Caki2 (cell line): Measurements from ENCODE around the gene GLIS1. TPM values are rescaled to one million over a fixed set of nuclear protein-coding genes. Genes with fewer than 3 reads are reported as not detected.

ENCODE experiments used
- DNase-seq: peaks from one replicate; pipeline ENCODE4 v3.0.0-alpha.2; 2015; ENCODE audit warnings: low read depth
- in situ Hi-C: cut with HindIII; loops from 2 replicates; pipeline ENCODE4 v1.10.0; 2016; ENCODE audit warnings: low sequenced_read_pairs, low pct_unique_long_range_greater_than_20kb, mixed read lengths
- total RNA-seq: library from RNA; depleted of rRNA; stranded (reverse); fragments of >200 nt; shearing (Covaris generic); gene quantifications from 2 replicates; pipeline ENCODE4 v1.2.3, GENCODE V29; 2014; ENCODE audit warnings: low replicate concordance

GLIS1 gene
- total RNA-seq, 1 experiment from 2014 or later, result 0.03 TPM

DNA sequence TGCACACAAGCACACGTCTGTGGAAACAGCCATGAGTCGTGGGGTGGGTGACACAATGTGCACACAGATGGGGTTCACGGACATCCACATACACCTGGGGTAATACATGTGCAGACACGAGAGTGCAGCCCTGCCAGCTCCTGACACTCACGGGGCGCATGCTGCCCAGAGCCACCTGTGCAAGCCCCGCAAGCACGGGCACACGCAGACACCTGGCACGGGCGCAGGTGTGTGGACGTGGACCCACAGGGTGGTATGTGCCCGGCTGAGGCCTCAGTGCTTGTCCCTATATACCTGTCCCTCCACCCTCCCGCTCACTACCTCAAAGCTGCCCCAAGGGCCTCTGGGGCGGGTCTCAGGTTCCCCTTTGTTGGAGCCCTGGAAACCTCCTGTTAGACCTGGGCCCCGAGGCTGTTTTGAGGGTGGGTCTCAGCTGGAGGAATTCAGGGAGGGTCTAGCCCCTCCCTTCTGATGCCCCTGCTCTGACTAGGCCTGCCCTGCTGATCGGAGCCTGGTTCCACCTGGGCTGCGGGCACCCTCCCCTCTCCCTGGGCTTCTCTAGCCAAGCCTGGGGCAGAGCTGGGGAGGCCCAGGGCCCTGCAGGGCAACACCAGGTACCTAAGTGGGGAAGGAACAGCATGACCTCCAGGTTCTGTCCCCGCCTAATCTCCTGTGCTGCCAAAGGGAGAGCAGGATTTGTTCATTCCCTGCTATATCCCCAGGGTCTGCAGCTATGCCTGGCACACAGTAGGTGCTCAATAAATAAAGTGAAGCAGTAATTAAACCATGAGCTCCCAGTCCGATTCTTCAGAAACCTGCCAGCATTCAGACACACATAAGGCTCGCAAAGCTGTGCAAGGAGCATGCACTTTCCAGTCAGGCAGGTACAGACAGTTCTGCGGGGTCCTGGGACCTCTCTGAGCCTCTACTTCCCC lies 230.6 kb downstream of the GLIS1 start:
- no peak for DNase-seq
- in situ Hi-C loops, result no loop called here

DNA sequence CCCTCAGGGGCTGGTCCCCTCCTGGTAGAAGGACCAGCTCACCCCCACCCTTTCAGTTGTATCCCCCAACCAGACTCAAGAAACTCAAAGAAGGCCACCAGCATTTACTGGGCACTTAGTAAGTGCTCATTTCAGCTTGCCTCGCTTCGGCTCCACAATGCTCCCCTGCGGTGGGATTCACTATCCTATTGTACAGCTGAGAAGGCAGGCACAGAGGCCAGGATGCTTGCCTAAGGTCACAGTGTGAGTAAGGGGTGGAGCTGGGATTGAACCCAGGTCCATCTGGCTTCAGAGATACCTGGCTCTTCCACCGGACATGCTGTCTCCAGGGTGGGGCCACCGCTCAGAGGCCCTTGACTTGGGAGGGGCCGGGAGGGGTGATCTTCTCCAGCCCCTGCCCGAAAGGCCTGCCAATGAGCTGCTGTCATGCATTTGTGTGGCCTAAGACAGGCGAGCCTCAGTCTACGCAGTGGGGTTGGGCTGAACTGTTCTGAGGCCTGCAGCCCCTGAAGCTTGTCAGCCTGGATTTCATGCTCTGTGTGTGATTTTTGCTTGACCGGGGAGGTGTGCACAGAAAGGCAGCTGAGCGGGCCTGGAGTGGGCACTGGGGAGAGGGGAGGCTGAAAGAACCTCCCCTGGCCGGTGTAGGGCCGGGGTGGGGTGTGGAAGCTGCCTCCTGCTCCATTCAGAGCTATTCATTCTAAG lies 231.7 kb downstream of the GLIS1 start:
- in situ Hi-C loops, result no loop called here

DNA sequence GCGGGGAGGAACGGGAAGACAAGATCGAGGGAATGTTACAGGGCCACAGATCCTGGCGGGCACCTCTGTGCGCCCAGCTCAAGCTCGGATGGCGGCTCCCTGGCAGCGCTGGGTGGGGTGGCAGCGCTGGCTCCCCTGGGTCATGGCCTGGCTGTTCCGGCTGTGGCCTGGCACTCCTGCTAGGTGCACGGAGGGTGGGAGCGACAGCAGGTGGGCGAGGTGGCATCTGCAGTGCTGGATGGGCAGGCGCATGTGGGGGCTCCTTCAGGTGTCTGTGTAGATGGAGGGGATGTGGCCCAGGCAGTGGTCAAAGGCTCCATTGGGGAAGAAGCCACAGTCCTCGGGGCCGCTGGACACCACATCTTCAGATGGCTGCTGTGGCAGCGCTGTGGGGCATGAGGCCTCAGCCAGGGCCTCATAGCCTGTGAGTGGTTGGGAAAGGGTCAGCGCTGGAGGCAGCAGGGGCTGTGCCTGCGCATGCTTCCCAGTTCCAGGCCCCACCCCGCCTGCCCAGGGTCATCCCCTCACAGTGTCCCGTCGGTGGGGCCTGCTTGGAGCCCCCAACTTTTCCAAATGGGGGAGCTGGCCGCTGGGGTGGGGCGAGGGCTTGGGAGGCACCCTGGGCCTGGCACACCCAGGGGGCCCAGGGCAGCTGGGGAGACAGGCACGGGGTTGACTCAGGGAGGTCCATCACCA lies 232.5 kb downstream of the GLIS1 start:
- no peak for DNase-seq
- in situ Hi-C loops, result no loop called here

More for the DNA sequence above, 231.7 kb downstream of the GLIS1 start:
- DNase-seq, result no peak

DNA sequence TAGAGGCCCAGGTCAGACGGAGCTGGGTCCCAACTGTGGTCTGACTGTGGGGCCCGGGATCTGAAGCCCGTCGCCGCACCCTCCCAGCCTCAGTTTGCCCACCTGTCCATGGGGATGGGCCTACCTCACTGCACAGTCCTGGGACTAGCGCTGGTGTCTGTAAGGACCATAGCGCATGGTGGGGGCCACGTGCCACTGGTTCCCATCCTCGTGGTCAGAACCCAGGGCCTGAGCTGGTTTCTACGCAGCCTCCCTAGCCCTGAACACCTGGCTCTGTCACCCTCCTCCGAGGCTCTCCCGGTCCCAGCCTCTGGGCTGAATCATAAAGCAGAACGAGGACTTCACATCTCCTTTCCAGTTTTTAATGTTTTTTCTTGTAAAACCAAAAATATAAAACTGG lies 233.1 kb downstream of the GLIS1 start:
- in situ Hi-C loops, result no loop called here
- DNase-seq, result no peak

DNA sequence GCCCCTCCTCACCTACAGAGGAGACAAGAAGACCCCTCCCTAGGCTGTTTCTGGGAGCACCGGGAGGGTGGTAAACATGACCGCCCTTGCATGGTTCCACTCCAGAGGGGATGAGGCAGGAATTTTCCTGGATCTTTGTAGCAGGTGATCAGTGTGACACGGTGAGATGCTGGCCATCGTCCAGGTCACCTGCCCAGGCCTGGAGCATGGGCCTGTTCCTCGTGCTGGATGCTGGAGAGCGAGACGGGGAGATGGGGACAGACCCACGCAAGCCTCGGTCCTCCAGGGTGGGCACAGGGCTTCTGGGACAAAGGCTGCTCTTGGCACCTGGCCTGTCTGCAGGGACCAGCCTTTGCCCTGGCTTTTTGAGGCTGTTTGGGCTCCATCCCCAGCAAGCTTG lies 233.6 kb downstream of the GLIS1 start:
- in situ Hi-C loops, result no loop called here
- no peak for DNase-seq

DNA sequence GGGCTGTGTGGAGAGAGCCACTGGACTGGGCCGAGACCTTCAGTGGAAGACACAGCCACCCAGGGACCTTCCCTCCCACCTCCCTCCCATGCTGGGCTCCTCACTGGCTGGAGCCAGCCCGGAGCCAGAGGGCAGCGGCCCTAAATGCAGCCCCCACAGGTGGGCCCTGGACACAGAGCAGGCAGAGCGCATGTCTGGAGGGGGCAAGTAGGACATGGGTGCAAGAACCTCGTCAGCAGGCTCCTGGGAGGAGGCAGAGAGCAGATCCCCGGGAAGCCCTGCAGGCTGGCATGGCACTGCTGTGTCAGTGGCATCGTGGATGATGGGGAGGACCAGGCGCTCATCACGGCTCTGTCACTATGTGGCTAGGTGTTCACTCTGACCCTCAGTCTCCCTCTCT lies 234.1 kb downstream of the GLIS1 start:
- in situ Hi-C loops, result no loop called here
- DNase-seq, result no peak

DNA sequence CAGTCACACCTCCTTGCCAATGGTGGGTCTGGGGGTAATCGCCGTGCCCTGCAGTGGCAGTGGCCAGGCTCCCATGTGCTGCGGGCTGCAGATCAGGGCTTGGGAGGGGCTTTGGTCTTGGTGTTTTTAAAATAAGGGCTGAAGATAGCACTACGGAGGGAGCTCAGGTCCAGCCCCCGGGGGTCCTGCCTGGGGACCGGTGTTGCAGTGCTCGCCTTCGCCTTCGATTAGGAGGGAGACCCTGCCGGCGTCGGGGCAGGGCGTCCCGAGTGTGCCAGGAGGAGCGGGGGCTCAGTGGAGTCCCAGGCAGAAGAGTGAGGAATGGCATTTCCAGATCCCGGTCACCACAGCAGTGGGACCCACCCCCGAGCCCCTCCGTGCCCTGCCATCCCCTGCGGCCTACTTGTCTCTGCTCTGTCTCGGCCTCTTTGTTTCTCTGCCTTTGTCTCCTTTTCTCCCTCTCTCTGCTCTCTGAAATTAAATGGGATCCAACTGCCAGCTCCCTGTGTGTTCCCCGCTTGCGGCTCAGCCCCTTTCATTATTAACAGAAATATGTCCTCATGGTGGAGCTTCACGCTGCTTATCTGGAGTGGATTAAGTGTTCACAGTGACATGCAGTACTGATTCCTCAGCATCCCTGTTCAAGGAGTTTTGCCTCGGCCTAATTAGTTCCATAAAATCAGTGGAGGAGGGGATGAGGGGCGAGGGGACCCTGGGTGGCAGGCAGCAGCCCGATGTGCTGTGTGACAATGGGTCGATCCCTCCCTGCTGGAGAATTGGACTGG lies 235.3 kb downstream of the GLIS1 start:
- no peak for DNase-seq
- in situ Hi-C loops, result no loop called here

DNA sequence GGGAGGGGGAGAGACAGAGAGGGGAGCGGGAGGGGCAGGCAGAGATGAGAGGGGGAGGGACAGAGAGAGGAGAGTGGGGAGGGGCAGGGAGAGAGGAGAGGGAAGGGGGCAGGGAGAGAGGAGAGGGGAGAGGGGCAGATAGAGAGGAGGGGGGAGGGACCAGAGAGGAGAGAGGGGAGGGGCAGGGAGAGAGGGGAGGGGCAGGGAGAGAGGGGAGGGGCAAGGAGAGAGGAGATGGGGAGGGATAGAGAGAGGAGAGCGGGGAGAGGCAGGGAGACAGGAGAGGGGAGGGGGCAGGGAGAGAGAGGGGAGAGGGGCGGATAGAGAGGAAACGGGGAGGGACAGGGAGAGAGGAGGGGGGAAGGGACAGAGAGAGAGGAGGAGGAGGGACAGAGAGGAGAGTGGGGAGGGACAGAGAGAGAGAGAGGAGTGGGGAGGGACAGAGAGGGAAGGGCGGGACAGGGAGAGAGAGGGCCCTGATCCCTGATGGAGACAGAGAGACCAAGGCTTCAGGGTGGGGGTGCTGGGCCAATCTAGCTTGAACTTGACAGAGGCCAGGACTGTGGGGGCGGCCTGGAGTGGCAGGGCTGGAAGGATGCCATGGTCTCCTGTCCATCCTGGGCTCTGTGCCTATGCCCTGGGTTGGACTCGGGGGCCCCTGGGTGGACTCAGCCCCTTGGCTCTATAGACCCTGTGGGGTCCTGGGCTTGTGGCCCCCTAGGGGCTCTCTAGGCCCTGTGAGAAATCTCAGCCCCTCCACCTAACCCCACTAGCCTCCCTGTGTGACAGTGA lies 236.1 kb downstream of the GLIS1 start:
- no peak for DNase-seq
- in situ Hi-C loops, result no loop called here

DNA sequence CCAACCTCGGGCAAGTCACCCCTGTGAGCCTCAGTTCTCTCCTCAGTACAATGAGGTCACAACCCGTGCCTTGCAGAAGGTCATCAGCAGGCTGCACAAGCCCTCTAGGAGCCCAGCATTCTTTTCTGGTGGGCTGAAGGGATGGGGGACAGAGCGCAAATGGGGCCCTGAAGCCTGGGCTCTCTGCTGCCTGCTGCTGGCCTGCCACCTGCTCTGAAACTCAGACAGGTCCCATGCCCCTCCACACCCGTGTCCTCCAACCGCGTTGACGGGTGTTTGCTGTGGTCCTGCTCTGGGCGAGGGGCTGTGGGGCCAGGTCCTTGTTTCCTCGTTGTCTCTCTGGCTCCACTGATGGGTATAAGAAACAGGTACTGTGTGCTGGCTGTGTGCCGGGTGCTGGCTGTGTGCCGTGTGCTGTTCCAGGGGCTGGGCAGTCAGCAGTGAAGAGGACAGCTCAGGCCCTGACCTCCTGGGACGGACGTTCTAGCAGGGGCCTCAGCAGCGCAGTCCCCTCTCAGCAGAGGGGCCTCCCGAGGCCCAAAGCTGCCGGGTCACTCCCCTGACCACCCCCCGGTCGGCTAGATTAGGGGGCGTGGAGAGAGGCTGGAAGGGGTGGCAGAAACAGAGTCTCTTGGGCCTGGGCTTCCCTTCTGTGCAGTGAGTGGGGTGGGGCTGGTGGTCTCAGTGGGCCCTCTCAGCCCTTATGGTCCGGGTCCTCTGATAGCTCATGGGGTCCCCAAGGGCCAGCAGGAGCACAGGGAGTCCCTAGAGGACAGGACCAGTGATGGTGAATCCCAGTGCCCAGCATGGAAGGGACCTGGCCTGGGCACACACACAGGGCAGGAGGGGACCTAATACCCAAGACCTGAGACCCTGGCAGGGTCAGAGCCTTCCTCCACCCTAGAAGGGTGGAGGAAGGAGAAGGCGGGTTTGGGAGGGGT lies 237.6 kb downstream of the GLIS1 start:
- in situ Hi-C loops, result no loop called here
- DNase-seq, result no peak

DNA sequence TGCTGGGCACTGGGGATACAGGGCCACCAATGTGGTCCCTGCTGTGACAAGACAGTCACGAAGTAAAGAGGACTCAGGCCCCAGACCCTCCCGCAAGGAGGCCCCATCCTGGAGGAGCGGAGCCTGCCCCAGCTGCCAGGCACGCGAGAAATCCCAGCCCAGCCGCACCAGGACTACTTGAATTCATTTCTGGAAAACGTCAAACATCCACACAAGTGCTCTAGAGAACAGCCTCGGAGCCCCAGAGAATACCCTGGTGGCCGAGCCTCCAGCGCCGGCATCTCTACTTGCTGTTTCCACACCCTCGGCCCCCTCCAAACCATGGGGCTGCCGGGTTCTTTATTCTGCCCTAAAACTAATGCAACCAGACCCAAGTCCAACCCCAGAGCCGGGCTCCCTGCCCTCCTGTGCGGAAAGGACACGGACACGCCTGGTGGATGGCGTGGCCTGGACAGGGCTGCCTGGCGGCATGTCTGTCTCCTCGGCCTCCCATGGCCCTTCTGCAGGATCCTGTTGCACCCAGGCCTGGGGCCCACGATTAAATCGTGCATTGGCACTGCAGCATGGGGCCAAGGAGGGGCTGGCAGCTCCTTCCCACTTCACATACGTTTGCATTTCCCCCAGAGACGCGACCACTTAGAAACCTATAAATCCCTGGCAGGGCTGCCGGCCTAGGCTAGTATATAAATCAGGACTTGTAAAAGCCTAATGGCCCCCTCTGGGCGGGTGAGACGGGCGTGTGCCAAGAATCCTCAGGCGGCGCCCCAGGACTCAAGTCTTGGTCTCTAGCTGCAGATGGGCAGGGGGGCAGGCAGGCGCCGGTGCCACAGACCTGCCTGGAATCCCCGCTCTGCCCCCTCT lies 238.5 kb downstream of the GLIS1 start:
- no peak for DNase-seq
- in situ Hi-C loops, result no loop called here

DNA sequence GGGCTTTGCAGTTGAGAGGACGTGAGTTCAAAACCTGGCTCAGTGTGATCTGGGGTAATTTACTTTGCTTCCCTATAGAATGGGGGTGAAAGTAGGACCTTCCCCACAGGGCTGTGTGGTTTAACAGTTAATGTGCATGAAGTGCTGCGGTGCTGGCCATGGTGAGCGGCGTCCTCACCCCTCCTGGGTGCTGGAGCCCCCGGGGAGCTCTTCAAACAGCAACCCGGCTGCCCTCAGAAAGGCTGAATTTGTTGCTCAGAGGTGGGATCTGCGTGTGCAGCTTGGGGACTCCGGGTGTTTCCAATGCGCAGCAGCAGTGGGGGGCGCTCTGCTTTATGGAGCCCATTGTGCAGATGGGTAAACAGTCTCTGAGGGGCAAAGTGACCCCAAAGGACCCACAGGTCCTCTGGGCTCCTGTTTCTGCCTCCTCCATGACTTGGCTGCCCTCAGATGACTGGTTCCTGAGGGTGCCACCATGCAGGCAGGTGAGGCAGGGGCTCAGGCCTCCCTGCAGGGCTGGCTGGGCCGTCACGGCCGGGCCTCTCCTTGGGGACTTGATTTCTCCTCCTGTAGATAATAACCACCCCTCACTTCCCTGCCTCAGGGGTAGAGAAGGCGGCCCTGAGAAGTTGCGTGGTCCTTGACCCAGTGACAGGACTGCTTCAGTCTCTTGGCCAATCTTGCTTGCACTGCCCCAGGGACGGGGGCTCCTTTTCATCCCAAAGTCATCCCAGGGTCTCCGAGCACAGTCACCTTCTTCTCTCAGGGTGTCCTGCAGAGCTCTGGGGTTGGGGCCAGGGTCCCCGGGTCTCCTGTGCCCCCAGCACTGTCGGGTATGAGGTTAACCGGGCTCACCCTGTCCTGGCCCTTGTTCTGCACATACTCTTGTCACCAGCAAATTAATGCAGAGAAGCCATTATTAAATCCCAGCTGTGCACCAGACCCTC lies 239.4 kb downstream of the GLIS1 start:
- DNase-seq, result no peak
- in situ Hi-C loops, result no loop called here

DNA sequence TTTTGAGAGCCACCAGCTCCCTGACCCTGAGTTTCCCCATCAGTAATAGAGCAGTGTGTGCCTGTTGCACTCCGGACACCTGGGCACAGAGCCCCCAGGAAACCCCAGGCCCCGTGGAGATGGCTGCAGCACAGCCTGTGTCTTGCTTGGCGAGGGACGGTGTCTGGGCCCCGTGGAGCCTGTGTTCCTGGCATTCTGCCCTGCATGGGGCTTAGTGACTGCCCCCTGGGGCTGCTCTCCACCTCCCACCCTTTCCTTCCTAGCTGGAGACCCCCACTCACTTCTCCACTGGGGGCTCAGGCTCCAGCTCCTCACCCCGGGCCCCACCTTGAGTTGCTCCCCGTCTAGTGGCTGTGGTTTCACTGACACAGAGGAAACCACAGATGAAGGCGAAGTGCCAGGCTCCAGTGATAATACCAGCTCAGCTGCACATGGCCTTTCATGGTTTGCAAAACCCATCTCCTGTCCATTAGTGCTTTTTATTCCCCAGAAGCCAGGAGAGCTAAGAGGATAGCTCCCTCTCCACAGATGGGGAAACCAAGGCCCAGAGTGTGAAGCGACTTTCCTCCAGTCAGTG lies 240.3 kb downstream of the GLIS1 start:
- DNase-seq, result no peak
- in situ Hi-C loops, result no loop called here

DNA sequence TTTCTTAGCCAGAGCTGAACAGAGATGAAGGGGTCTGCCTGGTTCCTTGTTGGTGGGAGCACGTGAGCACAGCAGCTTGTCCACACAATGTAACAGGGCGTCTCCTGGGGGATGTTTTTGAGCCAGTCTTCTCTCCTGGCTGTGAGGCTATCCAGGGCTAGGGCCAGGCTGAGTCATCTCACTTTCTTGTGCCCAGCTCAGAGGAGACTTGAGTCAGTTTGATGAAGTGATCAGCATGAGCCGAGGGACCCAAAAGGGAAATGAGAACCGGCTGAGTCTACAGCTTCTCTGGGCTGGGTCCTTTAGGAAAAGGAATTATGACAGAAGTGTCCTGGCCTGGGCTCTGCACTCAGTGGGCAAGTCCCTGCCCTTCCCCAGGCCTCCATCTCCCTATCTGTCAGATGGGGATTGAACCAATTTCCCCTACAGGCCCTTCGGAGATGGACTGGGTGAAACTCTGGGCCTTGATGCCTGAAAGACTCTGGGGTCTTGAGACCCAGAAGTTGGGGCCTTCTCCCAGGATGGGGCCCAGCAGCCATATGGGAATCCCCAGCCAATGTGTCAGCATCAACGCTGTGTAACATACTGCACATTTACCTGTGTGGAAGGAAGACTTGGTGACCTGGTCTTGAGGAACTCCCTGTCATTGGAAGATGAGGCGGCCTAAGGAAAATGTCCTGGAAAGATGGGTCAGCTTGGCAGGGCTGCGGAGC lies 243.2 kb downstream of the GLIS1 start:
- in situ Hi-C loops, result no loop called here
- DNase-seq, result no peak

DNA sequence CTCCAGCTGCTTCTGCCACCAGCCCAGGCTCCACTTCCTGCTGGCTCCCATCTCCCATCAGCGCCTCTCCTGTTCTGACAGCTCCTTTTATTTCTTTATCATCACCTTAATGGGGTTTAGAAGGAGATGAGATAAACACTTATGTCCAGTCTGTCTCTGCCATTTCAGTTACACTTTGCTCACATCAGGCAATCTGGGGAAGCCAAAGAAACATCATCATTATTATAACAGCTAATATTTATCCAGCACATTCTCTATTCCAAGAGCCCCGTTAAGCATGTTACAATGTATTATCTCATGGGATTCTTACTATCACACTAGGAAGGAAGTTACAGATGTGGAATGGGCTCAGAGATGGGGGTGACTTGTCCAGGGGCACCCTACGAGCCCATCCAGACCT lies 248.6 kb downstream of the GLIS1 start:
- in situ Hi-C loops, result no loop called here

More for the DNA sequence above, 248.6 kb downstream of the GLIS1 start:
- no peak for DNase-seq
